Measurements from ENCODE around the gene ZNF343. TPM values are rescaled to one million over a fixed set of nuclear protein-coding genes. Genes with fewer than 3 reads are reported as not detected.
"Not testable (repeated sequence)": the region's sequence is repeated elsewhere in the genome, so short reads cannot be mapped to it uniquely, and the experiment has no call there.

ZNF343 gene
- total RNA-seq, 2 donors from 2014 or later = 4.9 to 6.1 TPM

- Mint-ChIP-seq H3K27ac (no peak overlapping the region), H3K4me1 (peaks cover 12% of the 10 kb centered on the region), H3K36me3 (ENCODE audit: low read depth) (no peaks in the 10 kb centered on the region), H3K4me3 (no peak overlapping the region), H3K27me3 (peaks cover 13% of the 10 kb centered on the region)
- no peaks in the 10 kb centered on the region for H3K9me3 ChIP-seq (ENCODE audit: control insufficient read depth, low read length, poor library complexity, severe bottlenecking)
- DNase-seq (no peak), ATAC-seq (no peak)
Measured at GRCh38 chr20:2528671-2529271, 20.1 kb upstream of the ZNF343 start.

DNA sequence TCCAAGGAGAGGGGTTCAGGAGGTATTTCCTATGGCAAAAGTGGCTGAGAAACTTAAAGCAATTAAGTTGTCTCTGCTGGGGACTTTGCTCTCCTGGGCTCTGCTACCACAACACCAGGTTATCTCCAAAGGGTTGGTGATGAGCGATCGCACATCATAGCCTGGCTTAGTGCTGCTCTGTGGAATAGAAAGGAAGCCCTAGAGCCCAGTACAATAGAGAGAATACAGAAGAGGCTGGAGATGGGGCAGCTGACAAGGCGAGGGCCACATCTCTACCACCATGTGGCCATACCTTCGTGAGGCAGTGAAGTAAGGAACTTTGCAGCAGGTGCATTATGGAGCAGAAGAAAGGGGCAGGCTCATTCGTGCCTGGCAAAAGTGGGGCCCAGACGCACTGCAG, 19.0 kb upstream of the ZNF343 start:
- H3K9me3 ChIP-seq (ENCODE audit: control insufficient read depth, low read length, poor library complexity, severe bottlenecking) = no peaks in the 10 kb centered on the region
- H3K27ac Mint-ChIP-seq = no peak overlapping the region
- H3K36me3 Mint-ChIP-seq (ENCODE audit: low read depth) = no peaks in the 10 kb centered on the region
- peaks cover 7% of the 10 kb centered on the region for H3K27me3 Mint-ChIP-seq
- ATAC-seq (no peak), DNase-seq (no peak)
- H3K4me1 Mint-ChIP-seq = peaks cover 12% of the 10 kb centered on the region
- no peak overlapping the region for H3K4me3 Mint-ChIP-seq

DNA sequence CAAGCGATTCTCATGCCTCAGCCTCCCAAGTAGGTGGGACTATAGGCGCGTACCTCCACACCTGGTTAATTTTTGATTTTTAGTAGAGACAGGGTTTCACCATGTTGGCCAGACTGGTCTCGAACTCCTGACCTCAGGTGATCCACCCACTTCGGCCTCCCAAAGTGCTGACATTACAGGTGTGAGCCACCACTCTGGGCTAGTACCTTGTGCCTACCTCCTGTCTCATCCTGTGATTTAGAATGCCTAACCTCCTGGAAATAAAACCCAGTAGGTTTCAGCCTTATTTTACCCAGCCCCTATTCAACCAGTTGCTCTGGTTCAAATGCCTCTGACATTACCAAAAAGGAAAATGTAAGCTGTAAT, 17.5 kb upstream of the ZNF343 start:
- H3K4me3 Mint-ChIP-seq; H3K27ac Mint-ChIP-seq; H3K9me3 ChIP-seq (ENCODE audit: control insufficient read depth, low read length, poor library complexity, severe bottlenecking); H3K27me3 Mint-ChIP-seq; ATAC-seq; H3K36me3 Mint-ChIP-seq (ENCODE audit: low read depth); DNase-seq: not testable (repeated sequence)
- H3K4me1 Mint-ChIP-seq = peaks cover 15% of the 10 kb centered on the region

DNA sequence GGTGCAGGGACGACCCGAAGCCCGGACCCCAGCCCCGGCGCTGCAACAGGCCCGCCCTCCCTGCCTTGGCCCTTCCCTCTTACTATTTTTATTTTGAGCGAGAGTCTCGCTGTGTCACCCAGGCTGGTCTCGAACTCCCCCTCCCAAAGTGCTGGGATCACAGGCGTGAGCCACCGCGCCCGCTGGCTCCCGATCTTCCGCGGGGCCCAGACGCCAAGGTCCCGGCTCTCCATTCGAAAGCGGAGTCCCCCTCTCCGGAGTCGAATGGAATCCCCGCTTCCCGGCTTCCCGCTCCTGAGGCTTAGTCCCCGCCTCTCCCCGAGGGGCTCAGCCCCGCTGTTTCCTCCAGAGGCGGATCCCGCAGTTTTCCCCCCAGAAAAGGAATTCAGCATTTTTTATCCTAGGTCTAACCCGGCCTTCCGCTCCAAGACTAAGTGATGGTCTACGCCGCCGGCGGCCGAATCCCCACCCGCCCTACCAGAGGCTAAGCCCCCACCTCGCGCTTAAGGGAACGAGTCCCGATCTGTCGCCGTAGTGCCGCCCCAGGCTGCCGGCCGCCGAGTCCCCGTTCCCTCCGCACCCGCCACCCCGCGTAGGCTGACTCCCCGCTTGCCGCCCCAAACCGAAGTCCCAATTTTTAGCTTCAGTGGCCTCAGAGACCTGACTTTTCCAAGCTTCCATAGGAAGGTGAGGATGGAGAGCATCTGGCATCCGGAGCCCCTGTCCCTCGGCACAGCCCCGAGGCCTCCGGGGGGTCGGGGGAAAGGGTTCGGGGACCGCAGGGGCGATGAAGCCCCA, 16.2 kb upstream of the ZNF343 start:
- peaks cover 20% of the 10 kb centered on the region for H3K4me1 Mint-ChIP-seq
- DNase-seq (peak in 1 of 3 donors; percentile 22), ATAC-seq (peak; percentile 55)
- H3K27ac Mint-ChIP-seq = peak overlapping the region; percentile 91
- H3K4me3 Mint-ChIP-seq = peak overlapping the region; percentile 93
- H3K36me3 Mint-ChIP-seq (ENCODE audit: low read depth) = no peaks in the 10 kb centered on the region
- H3K9me3 ChIP-seq (ENCODE audit: control insufficient read depth, low read length, poor library complexity, severe bottlenecking) = no peaks in the 10 kb centered on the region
- peaks cover 7% of the 10 kb centered on the region for H3K27me3 Mint-ChIP-seq

DNA sequence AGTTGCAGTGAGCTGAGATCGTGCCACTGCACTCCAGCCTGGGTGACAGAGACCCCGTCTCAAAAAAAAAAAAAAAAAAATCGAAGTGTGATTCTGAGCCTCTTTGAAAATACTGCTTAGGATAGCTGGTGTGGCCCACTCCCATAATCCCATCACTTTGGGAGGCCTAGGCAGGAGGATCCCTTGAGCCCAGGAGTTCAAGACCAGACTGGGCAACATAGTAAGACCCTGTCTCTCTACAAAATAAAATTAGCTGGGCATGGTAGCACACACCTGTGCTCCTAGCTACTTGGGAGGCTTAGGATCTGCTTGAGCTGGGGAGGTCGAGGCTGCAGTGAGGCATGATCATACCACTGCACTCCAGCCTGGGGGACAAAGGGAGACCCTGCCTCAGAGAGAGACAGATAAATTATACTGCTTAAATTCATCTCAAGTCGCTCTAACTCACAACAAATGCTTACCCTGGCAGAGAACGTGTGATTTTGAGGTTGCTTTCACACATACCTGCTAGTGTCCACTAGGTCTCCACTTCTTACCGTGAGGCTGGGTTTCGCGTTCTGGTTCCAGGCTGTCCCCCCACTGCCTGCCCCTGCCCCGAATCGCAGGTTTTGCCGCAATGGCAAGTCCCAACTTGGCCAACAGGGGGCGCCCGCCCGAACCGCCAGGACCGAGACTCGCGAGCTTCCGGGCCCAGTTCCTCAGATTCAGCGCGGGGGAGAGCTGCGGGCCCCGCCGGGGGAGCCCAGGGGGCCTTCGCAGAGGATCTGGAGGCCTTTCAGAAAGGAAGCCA, 15.4 kb upstream of the ZNF343 start:
- H3K27me3 Mint-ChIP-seq = peaks cover 7% of the 10 kb centered on the region
- no peaks in the 10 kb centered on the region for H3K36me3 Mint-ChIP-seq (ENCODE audit: low read depth)
- H3K4me3 Mint-ChIP-seq = peak overlapping the region; percentile 93
- ATAC-seq = peak; percentile 88
- H3K27ac Mint-ChIP-seq = peak overlapping the region; percentile 91
- no peaks in the 10 kb centered on the region for H3K9me3 ChIP-seq (ENCODE audit: control insufficient read depth, low read length, poor library complexity, severe bottlenecking)
- peak; percentile 81 to 93 (median 87) for DNase-seq
- peaks cover 18% of the 10 kb centered on the region for H3K4me1 Mint-ChIP-seq

GRCh38 chr20:2522826-2523429, 14.2 kb upstream of the ZNF343 start:
- peaks cover 18% of the 10 kb centered on the region for H3K4me1 Mint-ChIP-seq
- not testable (repeated sequence) for H3K36me3 Mint-ChIP-seq (ENCODE audit: low read depth); ATAC-seq; H3K27ac Mint-ChIP-seq; DNase-seq; H3K9me3 ChIP-seq (ENCODE audit: control insufficient read depth, low read length, poor library complexity, severe bottlenecking); H3K4me3 Mint-ChIP-seq
- H3K27me3 Mint-ChIP-seq = peaks cover 13% of the 10 kb centered on the region

- no peak overlapping the region for H3K27ac Mint-ChIP-seq
- peaks cover 18% of the 10 kb centered on the region for H3K4me1 Mint-ChIP-seq
- DNase-seq = peak; percentile 27 to 39 (median 29)
- no peaks in the 10 kb centered on the region for H3K9me3 ChIP-seq (ENCODE audit: control insufficient read depth, low read length, poor library complexity, severe bottlenecking)
- peak overlapping the region; percentile 25 for H3K4me3 Mint-ChIP-seq
- H3K36me3 Mint-ChIP-seq (ENCODE audit: low read depth) = no peaks in the 10 kb centered on the region
- H3K27me3 Mint-ChIP-seq = peaks cover 5% of the 10 kb centered on the region
- no peak for ATAC-seq
Measured at GRCh38 chr20:2521369-2522305, 12.9 kb upstream of the ZNF343 start.

DNA sequence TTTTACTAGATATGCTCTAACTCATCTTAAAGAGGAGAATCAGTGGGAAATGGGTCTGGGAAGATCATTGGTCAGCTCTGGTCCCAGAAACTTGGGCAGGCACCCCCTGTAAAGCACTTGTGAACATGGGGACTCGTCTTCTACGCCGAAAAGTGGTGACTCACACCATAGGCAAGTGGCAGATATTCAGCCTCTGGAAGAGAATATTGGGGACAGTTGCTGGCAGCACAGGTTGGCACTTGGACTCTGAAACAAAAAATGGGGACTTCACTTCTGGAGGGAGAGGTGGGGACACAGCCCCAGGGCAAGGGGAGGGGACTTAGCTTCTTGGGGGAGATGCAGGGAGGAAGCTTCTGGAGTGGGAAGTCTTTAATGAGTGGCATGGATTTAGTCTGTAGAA, 11.9 kb upstream of the ZNF343 start:
- Mint-ChIP-seq H3K36me3 (ENCODE audit: low read depth) (no peaks in the 10 kb centered on the region), H3K27ac (no peak overlapping the region), H3K27me3 (peaks cover 5% of the 10 kb centered on the region), H3K4me1 (peaks cover 17% of the 10 kb centered on the region), H3K4me3 (no peak overlapping the region)
- no peaks in the 10 kb centered on the region for H3K9me3 ChIP-seq (ENCODE audit: control insufficient read depth, low read length, poor library complexity, severe bottlenecking)
- no peak for DNase-seq
- no peak for ATAC-seq

GRCh38 chr20:2519115-2519809, 10.5 kb upstream of the ZNF343 start:
- Mint-ChIP-seq H3K27me3 (peaks cover 5% of the 10 kb centered on the region), H3K27ac (no peak overlapping the region), H3K36me3 (ENCODE audit: low read depth) (no peaks in the 10 kb centered on the region), H3K4me3 (no peak overlapping the region), H3K4me1 (peaks cover 11% of the 10 kb centered on the region)
- ATAC-seq (no peak), DNase-seq (no peak)
- H3K9me3 ChIP-seq (ENCODE audit: control insufficient read depth, low read length, poor library complexity, severe bottlenecking) = no peaks in the 10 kb centered on the region

DNA sequence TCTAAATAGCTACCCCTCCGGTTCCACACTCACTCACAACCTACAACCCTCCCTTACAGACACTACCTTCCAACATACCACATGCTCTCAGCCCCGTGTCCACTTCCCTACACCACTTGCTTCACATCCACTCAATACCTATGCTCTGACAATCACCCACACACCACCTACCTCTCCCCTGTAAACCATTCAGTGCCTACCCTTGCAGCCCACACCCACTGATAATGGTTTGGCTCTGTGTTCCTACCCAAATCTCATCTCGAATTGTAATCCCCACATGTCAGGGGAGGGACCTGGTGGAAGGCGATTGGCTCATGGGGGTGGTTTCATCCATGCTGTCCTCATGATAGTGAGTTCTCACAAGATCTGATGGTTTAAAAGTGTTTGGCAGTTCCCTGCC, 9.8 kb upstream of the ZNF343 start:
- no peaks in the 10 kb centered on the region for H3K9me3 ChIP-seq (ENCODE audit: control insufficient read depth, low read length, poor library complexity, severe bottlenecking)
- no peak for ATAC-seq

DNA sequence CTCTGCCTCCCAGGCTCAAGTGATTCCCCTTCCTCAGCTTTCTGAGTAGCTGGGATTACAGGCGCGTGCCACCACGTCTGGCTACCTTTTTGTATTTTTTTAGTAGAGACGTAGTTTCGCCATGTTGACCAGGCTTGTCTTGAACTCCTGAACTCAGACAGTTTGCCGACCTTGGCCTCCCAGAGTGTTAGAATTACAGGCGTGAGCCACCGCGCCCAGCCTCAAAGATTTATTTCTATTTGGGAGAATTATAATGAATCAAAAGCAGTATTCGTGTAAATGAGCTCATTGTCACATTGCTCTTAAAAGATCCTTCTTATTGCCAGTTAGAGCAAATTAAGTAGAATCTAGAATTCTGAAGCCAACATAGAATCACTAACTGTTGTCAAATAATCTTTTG, 9.4 kb upstream of the ZNF343 start:
- H3K9me3 ChIP-seq (ENCODE audit: control insufficient read depth, low read length, poor library complexity, severe bottlenecking) = no peaks in the 10 kb centered on the region
- DNase-seq (no peak), ATAC-seq (no peak)
- H3K27me3 Mint-ChIP-seq = peaks cover 11% of the 10 kb centered on the region
- H3K36me3 Mint-ChIP-seq (ENCODE audit: low read depth) = no peaks in the 10 kb centered on the region
- no peak overlapping the region for H3K4me3 Mint-ChIP-seq
- H3K27ac Mint-ChIP-seq = no peak overlapping the region
- H3K4me1 Mint-ChIP-seq = peaks cover 7% of the 10 kb centered on the region

More for the DNA sequence above, 9.8 kb upstream of the ZNF343 start:
- no peak overlapping the region for H3K27ac Mint-ChIP-seq
- H3K27me3 Mint-ChIP-seq = peaks cover 9% of the 10 kb centered on the region
- DNase-seq = no peak
- no peak overlapping the region for H3K4me3 Mint-ChIP-seq
- H3K36me3 Mint-ChIP-seq (ENCODE audit: low read depth) = no peaks in the 10 kb centered on the region
- H3K4me1 Mint-ChIP-seq = peaks cover 7% of the 10 kb centered on the region

DNA sequence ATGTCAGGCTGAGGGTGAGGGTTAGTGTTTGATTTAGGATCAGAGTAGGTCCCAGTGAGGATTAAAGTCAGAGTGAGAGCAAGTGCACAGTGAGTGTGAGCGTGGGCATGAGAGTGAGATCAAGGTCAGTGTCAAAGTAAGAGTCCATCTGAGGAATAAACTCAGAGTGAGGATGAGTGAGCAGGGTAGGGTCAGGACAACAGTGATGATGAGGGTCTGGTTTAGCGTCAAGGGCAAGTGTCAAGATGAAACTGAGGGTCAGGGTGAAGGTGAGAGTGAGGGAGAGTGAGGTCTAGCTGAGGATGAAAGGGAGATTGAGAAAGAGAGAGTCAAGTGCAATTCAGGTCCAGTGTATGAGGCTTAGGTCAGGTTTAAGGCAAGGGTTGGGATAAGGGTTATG, 7.7 kb upstream of the ZNF343 start:
- no peak overlapping the region for H3K4me3 Mint-ChIP-seq
- ATAC-seq = no peak
- H3K4me1 Mint-ChIP-seq = peaks cover 5% of the 10 kb centered on the region
- no peaks in the 10 kb centered on the region for H3K9me3 ChIP-seq (ENCODE audit: control insufficient read depth, low read length, poor library complexity, severe bottlenecking)
- no peak overlapping the region for H3K27ac Mint-ChIP-seq
- H3K36me3 Mint-ChIP-seq (ENCODE audit: low read depth) = no peaks in the 10 kb centered on the region
- H3K27me3 Mint-ChIP-seq = peaks cover 19% of the 10 kb centered on the region
- DNase-seq = no peak

Data from T-helper 17 cell (primary cell).